Measurements from ENCODE around the gene GAGE12J. TPM values are rescaled to one million over a fixed set of nuclear protein-coding genes. Genes with fewer than 3 reads are reported as not detected.

GAGE12J gene
- total and polyA plus RNA-seq, 9 of the 15 experiments (the other 6 are each of a cell fraction or from before 2014, with no cell fraction given), result 0.20 to 0.84 (median 0.64) TPM; not detected in 5

GRCh38 chrX:49291615-49292337, 30.1 kb upstream of the GAGE12J start (continued):
- no peak for TF ChIP-seq ZFP30 (CRISPR knock-in tag; IDR thresholded peaks at IDR 0.05; ENCODE audit: borderline replicate concordance)
- TF ChIP-seq ESRRA (IDR thresholded peaks at IDR 0.05; ENCODE audit: borderline replicate concordance, low read depth), result peak; percentile 39; the same call in 1 of the 2 replicates
- TF ChIP-seq ZBTB1 (CRISPR knock-in tag; IDR thresholded peaks at IDR 0.05; ENCODE audit: borderline replicate concordance, low read depth), result no peak
- no peak for TF ChIP-seq ARID4B (CRISPR knock-in tag; IDR thresholded peaks at IDR 0.05)
- 0 out of 2 replicates have a peak, but pooled peaks have one; percentile 35 for TF ChIP-seq LCOR (CRISPR knock-in tag; IDR thresholded peaks at IDR 0.05)
- TF ChIP-seq SMARCC2 (IDR thresholded peaks at IDR 0.05; ENCODE audit: low read depth), result no peak
- TF ChIP-seq MAZ (CRISPR knock-in tag; conservative IDR thresholded peaks at IDR 0.05 in 1 of 2, IDR thresholded peaks at IDR 0.05 in 1 of 2), result 0 out of 4 replicates have a peak, but pooled peaks of 1 of the 2 experiments have one; percentile 18
- TF ChIP-seq ZNF77 (CRISPR knock-in tag; IDR thresholded peaks at IDR 0.05), result no peak
- peak in 1 of 3 experiments; percentile 61 for TF ChIP-seq YY1 (IDR thresholded peaks at IDR 0.05; ENCODE audit: borderline replicate concordance in 1 of 3, control insufficient read depth in 1 of 3, extremely low read depth in 1 of 3, insufficient read depth in 3 of 3, insufficient read length in 1 of 3, insufficient replicate concordance in 2 of 3, low read depth in 1 of 3, low read length in 2 of 3)
- no peak for TF ChIP-seq CBFA2T2 (conservative IDR thresholded peaks at IDR 0.05)
- TF ChIP-seq SRSF3 (IDR thresholded peaks at IDR 0.05; ENCODE audit: insufficient read depth, low read length), result no peak
- no peak for TF ChIP-seq HEY1 (CRISPR knock-in tag; IDR thresholded peaks at IDR 0.05; ENCODE audit: borderline replicate concordance)
- TF ChIP-seq ARID2 (IDR thresholded peaks at IDR 0.05), result 0 out of 2 replicates have a peak, but pooled peaks have one; percentile 26
- TF ChIP-seq MBD2 (IDR thresholded peaks at IDR 0.05; ENCODE audit: borderline replicate concordance, low read depth), result no peak
- no peak for TF ChIP-seq RBM22 (IDR thresholded peaks at IDR 0.05; ENCODE audit: low read depth, low read length, poor library complexity, severe bottlenecking)
- TF ChIP-seq KLF16 (IDR thresholded peaks at IDR 0.05), result 0 out of 2 replicates have a peak, but pooled peaks have one; percentile 18
- no peak for TF ChIP-seq ESRRB (CRISPR knock-in tag; IDR thresholded peaks at IDR 0.05; ENCODE audit: borderline replicate concordance)
- TF ChIP-seq RCOR1 (IDR thresholded peaks at IDR 0.05; ENCODE audit: borderline replicate concordance in 1 of 2, low read depth in 2 of 2, low read length in 2 of 2), result peak in 1 of 2 experiments; percentile 18; a peak in 1 of 4 replicates
- TF ChIP-seq ZNF695 (CRISPR knock-in tag; IDR thresholded peaks at IDR 0.05), result no peak
- TF ChIP-seq ZNF143 (CRISPR knock-in tag; IDR thresholded peaks at IDR 0.05), result no peak
- no peak for TF ChIP-seq SRSF9 (IDR thresholded peaks at IDR 0.05; ENCODE audit: borderline replicate concordance, low read depth, low read length)
- TF ChIP-seq SMC3 (conservative IDR thresholded peaks at IDR 0.05; ENCODE audit: insufficient read depth, low read depth, low read length), result peak; percentile 71
- no peak for TF ChIP-seq IFI16 (CRISPR knock-in tag; IDR thresholded peaks at IDR 0.05)

Measured in K562 (cell line).